OCI-LY3 (cell line): ENCODE measurements around the gene INTS1.

Experiments used
- H2AFZ ChIP-seq: fragments of 200-600, 300-600 bp; shearing (Covaris generic); 2 replicates; pipeline ENCODE4 v1.6.0; 2014; ENCODE audit warnings: antibody characterized with exemption, low read depth, low read length
- H3K27ac ChIP-seq: fragments of 200-600, 300-600 bp; sonication (generic); 2 replicates; pipeline ENCODE4 v1.5.1; 2014; ENCODE audit warnings: mild to moderate bottlenecking, low read length, moderate library complexity, mixed read lengths
- H3K27me3 ChIP-seq: fragments of 200-600, 300-600 bp; sonication (generic); 2 replicates; pipeline ENCODE4 v1.6.1; 2014; ENCODE audit warnings: low read depth, low read length, mixed read lengths
- H3K36me3 ChIP-seq: fragments of 200-600, 300-600 bp; sonication (generic); replicated peaks from 2 replicates; pipeline ENCODE3; 2014; ENCODE audit warnings: low read depth, low read length, mixed read lengths
- H3K4me1 ChIP-seq: fragments of 300-600, 200-600 bp; sonication (generic); 2 replicates; pipeline ENCODE4 v1.6.1; 2014; ENCODE audit warnings: low read length, mixed read lengths
- H3K4me2 ChIP-seq: fragments of 200-600, 300-600 bp; sonication (generic); 2 replicates; pipeline ENCODE4 v1.6.1; 2014; ENCODE audit warnings: low read length, mixed read lengths
- H3K4me3 ChIP-seq: fragments of 300-600, 200-600 bp; sonication (generic); 2 replicates; pipeline ENCODE4 v1.5.1; 2014; ENCODE audit warnings: antibody characterized with exemption, mild to moderate bottlenecking, low read length, moderate library complexity
- H3K79me2 ChIP-seq: fragments of 300-600, 200-600 bp; shearing (Covaris generic); 2 replicates; pipeline ENCODE4 v1.6.1; 2014; ENCODE audit warnings: mild to moderate bottlenecking, low read length, mixed read lengths
- H3K9ac ChIP-seq: fragments of 300-600, 200-600 bp; shearing (Covaris generic); 2 replicates; pipeline ENCODE4 v1.6.0; 2014; ENCODE audit warnings: mild to moderate bottlenecking, low read length, moderate library complexity
- H3K9me3 ChIP-seq: fragments of 200-600, 300-600 bp; shearing (Covaris generic); 2 replicates; pipeline ENCODE4 v1.6.1; 2014; ENCODE audit warnings: low read length, mixed read lengths; ENCODE audit not compliant: insufficient read depth
- H4K20me1 ChIP-seq: fragments of 200-600, 300-600 bp; sonication (generic); 2 replicates; pipeline ENCODE4 v1.6.1; 2016; ENCODE audit warnings: low read length, mixed read lengths; ENCODE audit not compliant: insufficient read depth
- CTCF ChIP-seq: fragments of 200-600, 300-600 bp; sonication (generic); IDR thresholded peaks from 2 replicates; pipeline ENCODE4 v1.5.1; 2014; ENCODE audit warnings: antibody characterized with exemption, low read length, low read depth
- EZH2phosphoT487 ChIP-seq: fragments of 200-600 bp; shearing (Covaris generic); IDR thresholded peaks from 2 replicates; pipeline ENCODE4 v1.6.1; 2018; ENCODE audit warnings: antibody characterized with exemption, mixed run types, low read depth

The INTS1 gene

GRCh38 chr7:1468203-1468602 is 36.0 kb downstream of the INTS1 start:
- H3K4me2 ChIP-seq, result no peak overlapping the region
- H3K79me2 ChIP-seq, result no peaks in the 10 kb centered on the region
- peaks cover 2% of the 10 kb centered on the region for H3K36me3 ChIP-seq
- no peak overlapping the region for H2AFZ ChIP-seq
- H3K9me3 ChIP-seq, result no peaks in the 10 kb centered on the region
- no peaks in the 10 kb centered on the region for H3K4me1 ChIP-seq
- no peak overlapping the region for H3K27ac ChIP-seq
- H4K20me1 ChIP-seq, result no peaks in the 10 kb centered on the region
- H3K27me3 ChIP-seq, result no peaks in the 10 kb centered on the region
- TF ChIP-seq CTCF (no peak), EZH2phosphoT487 (no peak)
- no peak overlapping the region for H3K4me3 ChIP-seq
- H3K9ac ChIP-seq, result no peak overlapping the region

- no peaks in the 10 kb centered on the region for H3K4me1 ChIP-seq
- no peak for TF ChIP-seq CTCF
- TF ChIP-seq EZH2phosphoT487, result no peak
- H4K20me1 ChIP-seq, result no peaks in the 10 kb centered on the region
- H2AFZ ChIP-seq, result no peak overlapping the region
- H3K27me3 ChIP-seq, result no peaks in the 10 kb centered on the region
- H3K4me2 ChIP-seq, result no peak overlapping the region
- H3K9ac ChIP-seq, result no peak overlapping the region
- no peaks in the 10 kb centered on the region for H3K9me3 ChIP-seq
- H3K4me3 ChIP-seq, result no peak overlapping the region
- no peak overlapping the region for H3K27ac ChIP-seq
- no peaks in the 10 kb centered on the region for H3K79me2 ChIP-seq
- no peaks in the 10 kb centered on the region for H3K36me3 ChIP-seq
Measured at GRCh38 chr7:1466524-1467271, 37.5 kb downstream of the INTS1 start.

GRCh38 chr7:1464694-1465093 is 39.5 kb downstream of the INTS1 start:
- Histone ChIP-seq H4K20me1 (no peaks in the 10 kb centered on the region), H3K27ac (no peak overlapping the region), H3K27me3 (no peaks in the 10 kb centered on the region), H3K36me3 (no peaks in the 10 kb centered on the region), H3K79me2 (no peaks in the 10 kb centered on the region), H3K4me3 (no peak overlapping the region), H3K9me3 (no peaks in the 10 kb centered on the region), H3K9ac (no peak overlapping the region), H2AFZ (no peak overlapping the region), H3K4me1 (no peaks in the 10 kb centered on the region), H3K4me2 (no peak overlapping the region)
- TF ChIP-seq EZH2phosphoT487 (no peak), CTCF (no peak)

- Histone ChIP-seq H3K4me1 (no peaks in the 10 kb centered on the region), H3K79me2 (no peaks in the 10 kb centered on the region), H3K4me3 (no peak overlapping the region), H3K36me3 (no peaks in the 10 kb centered on the region), H3K9ac (no peak overlapping the region), H4K20me1 (no peaks in the 10 kb centered on the region), H3K4me2 (no peak overlapping the region), H3K27ac (no peak overlapping the region), H2AFZ (no peak overlapping the region), H3K27me3 (no peaks in the 10 kb centered on the region), H3K9me3 (no peaks in the 10 kb centered on the region)
- TF ChIP-seq EZH2phosphoT487 (no peak), CTCF (no peak)
Measured at GRCh38 chr7:1463676-1464223, 40.4 kb downstream of the INTS1 start.
